ENCODE results near the gene MYLK.
"Not testable (repeated sequence)": the region's sequence is repeated elsewhere in the genome, so short reads cannot be mapped to it uniquely, and the experiment has no call there.

The MYLK gene

GRCh38 chr3:123740391-123740822 is 143.7 kb downstream of the MYLK start:
- no peaks in the 10 kb centered on the region for H3F3A ChIP-seq (ENCODE audit: low read depth)
- no peaks in the 10 kb centered on the region for H3K27me3 ChIP-seq (ENCODE audit: insufficient read depth, low read length, poor library complexity, severe bottlenecking)
- no peaks in the 10 kb centered on the region for H3K9me2 ChIP-seq (replicated peaks; ENCODE audit: low read depth, low read length)
- no peaks in the 10 kb centered on the region for H3K4me1 ChIP-seq (ENCODE audit: insufficient read depth, low read length, poor library complexity, severe bottlenecking)
- no peak overlapping the region for H3K9ac ChIP-seq (ENCODE audit: low read depth, low read length, poor library complexity, severe bottlenecking)
- H3K4me3 ChIP-seq (ENCODE audit: low read length, poor library complexity, severe bottlenecking): no peak overlapping the region
- no peaks in the 10 kb centered on the region for H3K79me2 ChIP-seq (ENCODE audit: insufficient read depth, low read length)
- no peak overlapping the region for H2AFZ ChIP-seq (ENCODE audit: low read length)
- no peaks in the 10 kb centered on the region for H3K36me3 ChIP-seq (ENCODE audit: insufficient read depth, low read length)
- TF ChIP-seq EZH2phosphoT487 (IDR thresholded peaks at IDR 0.05; ENCODE audit: borderline replicate concordance): no peak
- no peak for TF ChIP-seq CTCF (conservative IDR thresholded peaks at IDR 0.05; ENCODE audit: low read length)
- H4K20me1 ChIP-seq (ENCODE audit: insufficient read depth, low read length, poor library complexity, severe bottlenecking): no peaks in the 10 kb centered on the region
- H3K4me2 ChIP-seq (ENCODE audit: low read depth, low read length, poor library complexity, severe bottlenecking): no peak overlapping the region
- no peaks in the 10 kb centered on the region for H3K9me3 ChIP-seq (ENCODE audit: insufficient read depth, low read depth, low read length)

- H3F3A ChIP-seq (ENCODE audit: low read depth): no peaks in the 10 kb centered on the region
- H4K20me1 ChIP-seq (ENCODE audit: insufficient read depth, low read length, poor library complexity, severe bottlenecking): no peaks in the 10 kb centered on the region
- H3K9ac ChIP-seq (ENCODE audit: low read depth, low read length, poor library complexity, severe bottlenecking): no peak overlapping the region
- H3K79me2 ChIP-seq (ENCODE audit: insufficient read depth, low read length): no peaks in the 10 kb centered on the region
- no peak overlapping the region for H3K4me3 ChIP-seq (ENCODE audit: low read length, poor library complexity, severe bottlenecking)
- H3K4me2 ChIP-seq (ENCODE audit: low read depth, low read length, poor library complexity, severe bottlenecking): no peak overlapping the region
- no peak for TF ChIP-seq EZH2phosphoT487 (IDR thresholded peaks at IDR 0.05; ENCODE audit: borderline replicate concordance)
- TF ChIP-seq CTCF (conservative IDR thresholded peaks at IDR 0.05; ENCODE audit: low read length): no peak
- no peak overlapping the region for H2AFZ ChIP-seq (ENCODE audit: low read length)
- H3K27me3 ChIP-seq (ENCODE audit: insufficient read depth, low read length, poor library complexity, severe bottlenecking): no peaks in the 10 kb centered on the region
- no peaks in the 10 kb centered on the region for H3K9me2 ChIP-seq (replicated peaks; ENCODE audit: low read depth, low read length)
- no peaks in the 10 kb centered on the region for H3K4me1 ChIP-seq (ENCODE audit: insufficient read depth, low read length, poor library complexity, severe bottlenecking)
- no peaks in the 10 kb centered on the region for H3K9me3 ChIP-seq (ENCODE audit: insufficient read depth, low read depth, low read length)
- H3K36me3 ChIP-seq (ENCODE audit: insufficient read depth, low read length): no peaks in the 10 kb centered on the region
These were observed 144.4 kb downstream of the MYLK start for GRCh38 chr3:123739754-123740153.

GRCh38 chr3:123739106-123739505 is 145.0 kb downstream of the MYLK start:
- TF ChIP-seq CTCF (conservative IDR thresholded peaks at IDR 0.05; ENCODE audit: low read length): no peak
- Histone ChIP-seq H3F3A (ENCODE audit: low read depth) (no peaks in the 10 kb centered on the region), H3K4me2 (ENCODE audit: low read depth, low read length, poor library complexity, severe bottlenecking) (no peak overlapping the region)

GRCh38 chr3:123738522-123738921 is 145.6 kb downstream of the MYLK start:
- not testable (repeated sequence) for H3K4me2 ChIP-seq (ENCODE audit: low read depth, low read length, poor library complexity, severe bottlenecking); H3K9me2 ChIP-seq (replicated peaks; ENCODE audit: low read depth, low read length); H3K4me3 ChIP-seq (ENCODE audit: low read length, poor library complexity, severe bottlenecking); H4K20me1 ChIP-seq (ENCODE audit: insufficient read depth, low read length, poor library complexity, severe bottlenecking); H3K9me3 ChIP-seq (ENCODE audit: insufficient read depth, low read depth, low read length); H3K79me2 ChIP-seq (ENCODE audit: insufficient read depth, low read length); H3K27me3 ChIP-seq (ENCODE audit: insufficient read depth, low read length, poor library complexity, severe bottlenecking); H3F3A ChIP-seq (ENCODE audit: low read depth); H2AFZ ChIP-seq (ENCODE audit: low read length); H3K36me3 ChIP-seq (ENCODE audit: insufficient read depth, low read length); H3K9ac ChIP-seq (ENCODE audit: low read depth, low read length, poor library complexity, severe bottlenecking); H3K4me1 ChIP-seq (ENCODE audit: insufficient read depth, low read length, poor library complexity, severe bottlenecking)

More at GRCh38 chr3:123739106-123739505, 145.0 kb downstream of the MYLK start:
- H3K79me2 ChIP-seq (ENCODE audit: insufficient read depth, low read length): no peaks in the 10 kb centered on the region
- no peaks in the 10 kb centered on the region for H4K20me1 ChIP-seq (ENCODE audit: insufficient read depth, low read length, poor library complexity, severe bottlenecking)
- no peak overlapping the region for H3K4me3 ChIP-seq (ENCODE audit: low read length, poor library complexity, severe bottlenecking)
- no peaks in the 10 kb centered on the region for H3K4me1 ChIP-seq (ENCODE audit: insufficient read depth, low read length, poor library complexity, severe bottlenecking)
- H2AFZ ChIP-seq (ENCODE audit: low read length): no peak overlapping the region
- H3K9me2 ChIP-seq (replicated peaks; ENCODE audit: low read depth, low read length): no peaks in the 10 kb centered on the region
- H3K27me3 ChIP-seq (ENCODE audit: insufficient read depth, low read length, poor library complexity, severe bottlenecking): no peaks in the 10 kb centered on the region
- no peaks in the 10 kb centered on the region for H3K9me3 ChIP-seq (ENCODE audit: insufficient read depth, low read depth, low read length)
- no peaks in the 10 kb centered on the region for H3K36me3 ChIP-seq (ENCODE audit: insufficient read depth, low read length)
- H3K9ac ChIP-seq (ENCODE audit: low read depth, low read length, poor library complexity, severe bottlenecking): no peak overlapping the region

Measured in Loucy (cell line).